ENCODE data around the gene LRMDA.

Gene LRMDA

DNA sequence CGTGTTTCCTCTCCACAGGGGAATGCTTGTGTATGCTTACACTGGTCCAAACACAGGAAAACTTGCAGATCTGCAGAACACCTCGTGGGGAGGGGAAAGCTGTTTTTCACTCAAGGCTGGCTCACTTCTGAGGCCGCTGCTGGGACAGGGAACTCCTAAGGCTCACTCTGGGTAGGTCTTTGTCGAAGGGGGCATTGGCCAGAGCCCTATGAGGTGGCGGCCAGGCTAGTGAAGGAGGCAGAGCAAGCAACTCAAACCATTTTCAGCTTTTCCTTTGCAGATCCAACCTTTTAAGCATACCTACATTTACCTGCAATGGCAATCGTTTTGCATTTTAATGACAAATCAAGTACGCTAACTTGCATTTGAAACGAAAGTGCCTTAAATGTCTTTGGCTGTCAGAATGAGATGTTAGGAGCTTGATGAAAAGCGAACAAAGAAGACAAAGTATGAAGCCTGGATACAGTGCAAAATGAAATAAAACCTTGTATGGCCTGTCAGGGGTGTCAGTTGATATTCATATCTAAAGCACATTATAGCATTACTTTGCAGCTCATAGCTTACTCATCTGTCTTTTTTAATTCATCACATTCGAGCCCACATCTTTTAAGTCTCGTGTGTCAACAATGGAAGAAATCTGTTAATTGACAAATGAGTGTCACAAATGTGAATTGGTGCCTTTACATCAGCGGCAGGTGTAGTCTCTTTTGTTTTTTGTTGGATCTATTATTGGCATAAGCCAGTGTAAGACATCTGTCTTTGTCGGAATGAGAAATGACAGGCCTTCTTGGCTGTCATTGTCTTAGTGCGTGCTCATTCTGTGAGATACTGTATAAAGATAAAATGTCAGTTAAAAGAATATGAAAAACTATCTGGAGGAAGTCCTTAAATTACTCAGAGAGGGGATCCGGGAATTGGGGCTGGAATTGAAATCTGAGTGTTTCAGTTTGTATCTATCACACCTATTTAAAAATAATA, 30.5 kb downstream of the LRMDA start:
- H3K18ac ChIP-seq (ENCODE audit: low read length): no peak overlapping the region
- no CpG with 5 or more reads among the region's 15 CpGs for WGBS (ENCODE audit: extremely low coverage, insufficient coverage, low lambda C conversion rate)
- H2BK120ac ChIP-seq (ENCODE audit: low read depth, low read length): no peak overlapping the region

GRCh38 chr10:75462865-75463264, 31.4 kb downstream of the LRMDA start:
- Histone ChIP-seq H3K56ac (ENCODE audit: low read length) (no peak overlapping the region), H3K27me3 (ENCODE audit: insufficient read depth, low read length, poor library complexity) (no peaks in the 10 kb centered on the region), H3K79me1 (ENCODE audit: low read length) (no peaks in the 10 kb centered on the region), H3K36me3 (ENCODE audit: control insufficient read depth, insufficient read depth, low read length) (no peaks in the 10 kb centered on the region), H3K4ac (ENCODE audit: low read depth, low read length) (no peak overlapping the region), H4K8ac (ENCODE audit: low read depth, low read length) (no peak overlapping the region), H3K27ac (ENCODE audit: low read depth, low read length) (no peak overlapping the region), H2BK15ac (replicated peaks; ENCODE audit: low read depth) (no peak overlapping the region), H3K23ac (ENCODE audit: low read length) (no peak overlapping the region), H3K4me2 (ENCODE audit: low read length) (no peak overlapping the region), H3K4me1 (ENCODE audit: control insufficient read depth, low read depth, low read length) (peaks cover 2% of the 10 kb centered on the region), H3K4me3 (ENCODE audit: low read length) (no peak overlapping the region), H2BK120ac (ENCODE audit: low read depth, low read length) (no peak overlapping the region), H3K18ac (ENCODE audit: low read length) (no peak overlapping the region), H4K5ac (ENCODE audit: low read length) (no peak overlapping the region), H2AK5ac (ENCODE audit: low read length) (no peak overlapping the region), H3K79me2 (ENCODE audit: control insufficient read depth, insufficient read depth, low read length) (no peaks in the 10 kb centered on the region), H3K9ac (ENCODE audit: low read length) (no peak overlapping the region), H2BK5ac (ENCODE audit: low read length) (no peak overlapping the region)
- DNase-seq: no peak
- no CpG with 5 or more reads among the region's 9 CpGs for WGBS (ENCODE audit: extremely low coverage, insufficient coverage, low lambda C conversion rate)

More for the DNA sequence above, 30.5 kb downstream of the LRMDA start:
- no peak overlapping the region for H3K56ac ChIP-seq (ENCODE audit: low read length)
- H3K4me2 ChIP-seq (ENCODE audit: low read length): no peak overlapping the region
- DNase-seq: no peak
- H4K5ac ChIP-seq (ENCODE audit: low read length): no peak overlapping the region
- H3K27me3 ChIP-seq (ENCODE audit: insufficient read depth, low read length, poor library complexity): no peaks in the 10 kb centered on the region
- H2AK5ac ChIP-seq (ENCODE audit: low read length): no peak overlapping the region
- no peaks in the 10 kb centered on the region for H3K79me1 ChIP-seq (ENCODE audit: low read length)
- H3K27ac ChIP-seq (ENCODE audit: low read depth, low read length): no peak overlapping the region
- no peak overlapping the region for H2BK15ac ChIP-seq (replicated peaks; ENCODE audit: low read depth)
- H2BK5ac ChIP-seq (ENCODE audit: low read length): no peak overlapping the region
- H3K36me3 ChIP-seq (ENCODE audit: control insufficient read depth, insufficient read depth, low read length): no peaks in the 10 kb centered on the region
- H3K79me2 ChIP-seq (ENCODE audit: control insufficient read depth, insufficient read depth, low read length): no peaks in the 10 kb centered on the region
- H4K8ac ChIP-seq (ENCODE audit: low read depth, low read length): no peak overlapping the region
- H3K4ac ChIP-seq (ENCODE audit: low read depth, low read length): no peak overlapping the region
- H3K23ac ChIP-seq (ENCODE audit: low read length): no peak overlapping the region
- H3K4me3 ChIP-seq (ENCODE audit: low read length): no peak overlapping the region
- no peak overlapping the region for H3K9ac ChIP-seq (ENCODE audit: low read length)
- peaks cover 9% of the 10 kb centered on the region for H3K4me1 ChIP-seq (ENCODE audit: control insufficient read depth, low read depth, low read length)

GRCh38 chr10:75464478-75465449, 33.3 kb downstream of the LRMDA start:
- Histone ChIP-seq H2AK5ac (ENCODE audit: low read length) (no peak overlapping the region), H3K4me2 (ENCODE audit: low read length) (no peak overlapping the region), H3K27me3 (ENCODE audit: insufficient read depth, low read length, poor library complexity) (no peaks in the 10 kb centered on the region), H3K18ac (ENCODE audit: low read length) (no peak overlapping the region), H3K4me1 (ENCODE audit: control insufficient read depth, low read depth, low read length) (no peaks in the 10 kb centered on the region), H3K4ac (ENCODE audit: low read depth, low read length) (no peak overlapping the region), H3K9ac (ENCODE audit: low read length) (no peak overlapping the region), H2BK120ac (ENCODE audit: low read depth, low read length) (no peak overlapping the region), H3K23ac (ENCODE audit: low read length) (no peak overlapping the region), H4K5ac (ENCODE audit: low read length) (no peak overlapping the region), H4K8ac (ENCODE audit: low read depth, low read length) (no peak overlapping the region), H3K79me2 (ENCODE audit: control insufficient read depth, insufficient read depth, low read length) (no peaks in the 10 kb centered on the region), H3K79me1 (ENCODE audit: low read length) (no peaks in the 10 kb centered on the region), H3K56ac (ENCODE audit: low read length) (no peak overlapping the region), H3K36me3 (ENCODE audit: control insufficient read depth, insufficient read depth, low read length) (no peaks in the 10 kb centered on the region), H3K27ac (ENCODE audit: low read depth, low read length) (no peak overlapping the region), H3K4me3 (ENCODE audit: low read length) (no peak overlapping the region), H2BK5ac (ENCODE audit: low read length) (no peak overlapping the region), H2BK15ac (replicated peaks; ENCODE audit: low read depth) (no peak overlapping the region)
- no peak for DNase-seq
- no CpG with 5 or more reads among the region's 10 CpGs for WGBS (ENCODE audit: extremely low coverage, insufficient coverage, low lambda C conversion rate)

DNA sequence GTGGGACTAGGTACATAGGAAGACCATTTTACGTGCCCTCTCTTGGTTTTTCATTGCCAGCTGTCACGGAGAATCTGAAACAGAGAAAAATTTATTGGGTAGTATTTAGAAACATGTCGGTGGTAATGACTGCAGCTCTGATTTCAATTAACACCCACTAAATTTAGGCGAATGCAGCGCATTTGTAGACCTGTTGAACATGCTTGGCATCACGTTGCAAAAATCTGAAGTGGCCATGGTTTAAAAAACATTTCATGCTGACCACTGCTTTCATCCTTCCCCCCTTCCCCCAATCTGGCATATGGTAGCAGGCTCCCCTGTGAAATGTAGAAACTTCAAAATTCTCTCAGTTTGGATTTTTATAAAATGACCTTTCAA, 34.0 kb downstream of the LRMDA start:
- H3K27me3 ChIP-seq (ENCODE audit: insufficient read depth, low read length, poor library complexity): no peaks in the 10 kb centered on the region
- H3K56ac ChIP-seq (ENCODE audit: low read length): no peak overlapping the region
- H3K23ac ChIP-seq (ENCODE audit: low read length): no peak overlapping the region
- no peak overlapping the region for H4K5ac ChIP-seq (ENCODE audit: low read length)
- no peaks in the 10 kb centered on the region for H3K4me1 ChIP-seq (ENCODE audit: control insufficient read depth, low read depth, low read length)
- no peak overlapping the region for H2AK5ac ChIP-seq (ENCODE audit: low read length)
- DNase-seq: no peak
- H2BK15ac ChIP-seq (replicated peaks; ENCODE audit: low read depth): no peak overlapping the region
- H2BK5ac ChIP-seq (ENCODE audit: low read length): no peak overlapping the region
- no peak overlapping the region for H3K4ac ChIP-seq (ENCODE audit: low read depth, low read length)
- no peak overlapping the region for H3K4me3 ChIP-seq (ENCODE audit: low read length)
- H3K79me2 ChIP-seq (ENCODE audit: control insufficient read depth, insufficient read depth, low read length): no peaks in the 10 kb centered on the region
- H2BK120ac ChIP-seq (ENCODE audit: low read depth, low read length): no peak overlapping the region
- H4K8ac ChIP-seq (ENCODE audit: low read depth, low read length): no peak overlapping the region
- no CpG with 5 or more reads among the region's 6 CpGs for WGBS (ENCODE audit: extremely low coverage, insufficient coverage, low lambda C conversion rate)
- H3K4me2 ChIP-seq (ENCODE audit: low read length): no peak overlapping the region
- no peak overlapping the region for H3K27ac ChIP-seq (ENCODE audit: low read depth, low read length)
- no peak overlapping the region for H3K9ac ChIP-seq (ENCODE audit: low read length)
- H3K18ac ChIP-seq (ENCODE audit: low read length): no peak overlapping the region
- H3K36me3 ChIP-seq (ENCODE audit: control insufficient read depth, insufficient read depth, low read length): no peaks in the 10 kb centered on the region
- H3K79me1 ChIP-seq (ENCODE audit: low read length): no peaks in the 10 kb centered on the region

- WGBS (ENCODE audit: extremely low coverage, insufficient coverage, low lambda C conversion rate): no CpG with 5 or more reads among the region's 4 CpGs
Observed at GRCh38 chr10:75466001-75466400, 34.6 kb downstream of the LRMDA start.

More at GRCh38 chr10:75466001-75466400, 34.6 kb downstream of the LRMDA start:
- Histone ChIP-seq H3K9ac (ENCODE audit: low read length) (no peak overlapping the region), H3K18ac (ENCODE audit: low read length) (no peak overlapping the region), H3K23ac (ENCODE audit: low read length) (no peak overlapping the region), H4K5ac (ENCODE audit: low read length) (no peak overlapping the region), H3K79me1 (ENCODE audit: low read length) (no peaks in the 10 kb centered on the region), H3K27ac (ENCODE audit: low read depth, low read length) (no peak overlapping the region), H2BK120ac (ENCODE audit: low read depth, low read length) (no peak overlapping the region), H2BK5ac (ENCODE audit: low read length) (no peak overlapping the region), H3K4me2 (ENCODE audit: low read length) (no peak overlapping the region), H3K79me2 (ENCODE audit: control insufficient read depth, insufficient read depth, low read length) (no peaks in the 10 kb centered on the region), H3K56ac (ENCODE audit: low read length) (no peak overlapping the region), H3K4me3 (ENCODE audit: low read length) (no peak overlapping the region), H2BK15ac (replicated peaks; ENCODE audit: low read depth) (no peak overlapping the region), H4K8ac (ENCODE audit: low read depth, low read length) (no peak overlapping the region), H3K36me3 (ENCODE audit: control insufficient read depth, insufficient read depth, low read length) (no peaks in the 10 kb centered on the region), H3K4ac (ENCODE audit: low read depth, low read length) (no peak overlapping the region), H3K27me3 (ENCODE audit: insufficient read depth, low read length, poor library complexity) (no peaks in the 10 kb centered on the region), H3K4me1 (ENCODE audit: control insufficient read depth, low read depth, low read length) (no peaks in the 10 kb centered on the region), H2AK5ac (ENCODE audit: low read length) (no peak overlapping the region)
- DNase-seq: no peak
